HG03565 (cell line): ENCODE data around the gene RRN3.
"Not testable (repeated sequence)": the region's sequence is repeated elsewhere in the genome, so short reads cannot be mapped to it uniquely, and the experiment has no call there.

ENCODE experiments used
- ATAC-seq: cut with Tn5 transposase; IDR thresholded peaks from one replicate; pipeline ENCODE4 v1.9.1; 2021; ENCODE audit warnings: mild to moderate bottlenecking, moderate library complexity; ENCODE audit not compliant: unreplicated experiment

RRN3 gene

GRCh38 chr16:15028801-15029698 is 65.0 kb downstream of the RRN3 start:
- not testable (repeated sequence) for ATAC-seq

GRCh38 chr16:15028345-15028715 is 65.7 kb downstream of the RRN3 start:
- ATAC-seq: not testable (repeated sequence)

GRCh38 chr16:15027503-15028344 is 66.3 kb downstream of the RRN3 start:
- ATAC-seq: not testable (repeated sequence)

- ATAC-seq: not testable (repeated sequence)
These were observed 67.0 kb downstream of the RRN3 start for GRCh38 chr16:15027051-15027450.

GRCh38 chr16:15025234-15025951 is 68.7 kb downstream of the RRN3 start:
- ATAC-seq: not testable (repeated sequence)

GRCh38 chr16:15024858-15025199 is 69.2 kb downstream of the RRN3 start:
- ATAC-seq: not testable (repeated sequence)

- ATAC-seq: not testable (repeated sequence)
These were observed 70.5 kb downstream of the RRN3 start for GRCh38 chr16:15023381-15024077.

- peak; percentile 82 for ATAC-seq
These were observed 71.9 kb downstream of the RRN3 start for GRCh38 chr16:15022194-15022593.

GRCh38 chr16:15021429-15021828 is 72.6 kb downstream of the RRN3 start:
- ATAC-seq: not testable (repeated sequence)

- ATAC-seq: not testable (repeated sequence)
These were observed 77.0 kb downstream of the RRN3 start for GRCh38 chr16:15016951-15017580.

GRCh38 chr16:15016354-15016753 is 77.7 kb downstream of the RRN3 start:
- ATAC-seq: not testable (repeated sequence)

- not testable (repeated sequence) for ATAC-seq
These were observed 78.4 kb downstream of the RRN3 start for GRCh38 chr16:15015671-15016070.

- not testable (repeated sequence) for ATAC-seq
These were observed 81.1 kb downstream of the RRN3 start for GRCh38 chr16:15012941-15013340.
